Measurements from ENCODE around the gene PLD4.
"Not testable (repeated sequence)": the region's sequence is repeated elsewhere in the genome, so short reads cannot be mapped to it uniquely, and the experiment has no call there.

The PLD4 gene

DNA sequence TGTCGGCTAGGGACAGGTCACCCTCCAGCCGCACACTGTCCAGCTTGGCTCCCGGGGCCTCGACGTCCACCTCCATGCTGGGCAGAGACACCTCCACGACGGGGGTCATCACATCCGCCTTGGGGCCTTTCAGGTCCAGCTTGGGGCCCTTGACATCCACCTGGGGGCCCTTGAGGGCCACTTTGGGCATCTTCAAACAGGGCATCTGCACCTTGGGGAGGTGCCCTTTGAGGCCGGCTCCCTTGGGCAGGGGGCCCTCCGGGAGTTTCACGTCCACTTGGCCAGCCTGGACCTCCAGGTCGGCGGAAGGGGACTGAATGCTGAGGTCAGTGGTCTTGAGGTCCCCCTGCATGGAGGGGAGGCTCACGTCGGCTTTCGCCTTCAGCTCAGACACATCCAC lies 17.9 kb downstream of the PLD4 start:
- no peak for DNase-seq

DNA sequence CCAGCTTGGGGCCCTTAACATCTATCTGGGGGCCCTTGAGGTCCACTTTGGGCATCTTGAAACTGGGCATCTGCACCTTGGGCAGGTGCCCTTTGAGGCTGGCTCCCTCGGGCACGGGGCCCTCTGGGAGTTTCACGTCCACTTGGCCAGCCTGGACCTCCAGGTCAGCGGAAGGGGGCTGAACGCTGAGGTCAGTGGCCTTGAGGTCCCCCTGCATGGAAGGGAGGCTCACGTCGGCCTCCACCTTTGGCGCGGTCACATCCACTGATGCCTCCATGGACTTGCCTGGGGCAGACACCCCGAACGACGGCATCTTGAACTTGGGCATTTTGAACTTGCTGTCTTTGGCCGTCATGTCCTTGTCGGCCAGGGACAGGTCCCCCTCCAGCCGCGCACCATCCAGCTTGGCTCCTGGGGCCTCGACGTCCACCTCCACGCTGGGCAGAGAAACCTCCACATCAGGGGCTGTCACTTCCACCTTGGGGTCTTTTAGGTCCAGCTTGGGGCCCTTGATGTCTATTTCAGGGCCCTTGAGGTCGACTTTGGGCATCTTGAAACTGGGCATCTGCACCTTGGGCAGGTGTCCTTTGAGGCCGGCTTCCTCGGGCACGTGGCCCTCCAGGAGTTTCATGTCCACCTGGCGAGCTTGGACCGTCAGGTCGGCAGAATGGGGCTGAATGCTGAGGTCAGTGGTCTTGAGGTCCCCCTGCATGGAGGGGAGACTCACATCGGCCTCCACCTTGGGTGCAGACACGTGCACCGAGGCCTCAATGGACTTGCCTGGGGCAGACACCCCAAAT lies 18.7 kb downstream of the PLD4 start:
- not testable (repeated sequence) for DNase-seq

DNA sequence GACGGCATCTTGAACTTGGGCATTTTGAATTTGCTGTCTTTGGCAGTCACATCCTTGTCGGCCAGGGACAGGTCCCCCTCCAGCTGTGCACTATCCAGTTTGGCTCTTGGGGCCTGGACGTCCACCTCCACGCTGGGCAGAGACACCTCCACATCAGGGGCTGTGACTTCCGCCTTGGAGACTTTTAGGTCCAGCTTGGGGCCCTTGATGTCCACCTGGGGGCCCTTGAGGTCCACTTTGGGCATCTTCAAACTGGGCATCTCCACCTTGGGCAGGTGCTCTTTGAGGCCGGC lies 19.3 kb downstream of the PLD4 start:
- DNase-seq = not testable (repeated sequence)

GRCh38 chr14:104944436-104945205 lies 19.9 kb downstream of the PLD4 start:
- not testable (repeated sequence) for DNase-seq

- not testable (repeated sequence) for DNase-seq
Observed at GRCh38 chr14:104945266-104945665, 20.6 kb downstream of the PLD4 start.

- DNase-seq = not testable (repeated sequence)
Observed at GRCh38 chr14:104945986-104946965, 21.6 kb downstream of the PLD4 start.

DNA sequence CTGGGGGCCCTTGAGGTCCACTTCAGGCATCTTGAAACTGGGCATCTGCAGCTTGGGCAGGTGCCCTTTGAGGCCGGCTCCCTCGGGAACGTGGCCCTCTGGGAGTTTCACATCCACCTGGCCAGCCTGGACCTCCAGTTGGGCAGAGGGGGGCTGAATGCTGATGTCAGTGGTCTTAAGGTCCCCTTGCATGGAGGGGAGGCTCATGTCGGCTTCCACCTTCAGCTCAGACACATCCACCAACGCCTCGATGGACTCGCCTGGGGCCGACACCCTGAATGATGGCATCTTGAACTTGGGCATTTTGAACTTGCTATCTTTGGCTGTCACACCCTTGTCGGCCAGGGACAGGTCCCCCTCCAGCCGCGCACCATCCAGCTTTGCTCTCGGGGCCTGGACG lies 22.5 kb downstream of the PLD4 start:
- DNase-seq = not testable (repeated sequence)

DNA sequence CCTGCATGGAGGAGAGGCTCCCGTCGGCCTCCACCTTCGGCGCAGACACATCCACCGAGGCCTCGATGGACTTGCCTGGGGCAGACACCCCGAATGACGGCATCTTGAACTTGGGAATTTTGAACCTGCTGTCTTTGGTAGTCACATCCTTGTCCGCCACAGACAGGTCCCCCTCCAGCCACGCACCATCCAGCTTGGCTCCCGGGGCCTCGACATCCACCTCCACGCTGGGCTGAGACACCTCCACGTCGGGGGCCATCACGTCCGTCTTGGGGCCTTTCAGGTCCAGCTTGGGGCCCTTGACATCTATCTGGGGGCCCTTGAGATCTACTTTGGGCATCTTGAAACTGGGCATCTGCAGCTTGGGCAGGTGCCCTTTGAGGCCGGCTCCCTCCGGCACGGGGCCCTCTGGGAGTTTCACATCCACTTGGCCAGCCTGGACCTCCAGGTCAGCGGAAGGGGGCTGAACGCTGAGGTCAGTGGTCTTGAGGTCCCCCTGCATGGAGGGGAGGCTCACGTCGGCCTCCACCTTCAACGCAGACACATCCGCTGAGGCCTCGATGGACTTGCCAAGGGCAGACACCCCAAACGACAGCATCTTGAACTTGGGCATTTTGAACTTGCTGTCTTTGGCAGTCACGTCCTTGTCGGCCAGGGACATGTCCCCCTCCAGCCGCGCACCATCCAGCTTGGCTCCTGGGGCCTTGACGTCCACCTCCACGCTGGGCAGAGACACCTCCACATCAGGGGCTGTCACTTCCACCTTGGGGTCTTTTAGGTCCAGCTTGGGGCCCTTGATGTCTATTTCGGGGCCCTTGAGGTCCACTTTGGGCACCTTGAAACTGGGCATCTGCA lies 23.4 kb downstream of the PLD4 start:
- not testable (repeated sequence) for DNase-seq

DNA sequence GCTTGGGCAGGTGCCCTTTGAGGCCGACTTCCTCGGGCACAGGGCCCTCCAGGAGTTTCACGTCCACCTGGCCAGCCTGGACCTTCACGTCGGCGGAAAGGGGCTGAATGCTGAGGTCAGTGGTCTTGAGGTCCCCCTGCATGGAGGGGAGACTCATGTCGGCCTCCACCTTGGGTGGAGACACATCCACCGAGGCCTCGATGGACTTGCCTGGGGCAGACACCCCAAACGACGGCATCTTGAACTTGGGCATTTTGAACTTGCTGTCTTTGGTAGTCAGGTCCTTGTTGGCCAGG lies 24.0 kb downstream of the PLD4 start:
- no peak for DNase-seq

DNA sequence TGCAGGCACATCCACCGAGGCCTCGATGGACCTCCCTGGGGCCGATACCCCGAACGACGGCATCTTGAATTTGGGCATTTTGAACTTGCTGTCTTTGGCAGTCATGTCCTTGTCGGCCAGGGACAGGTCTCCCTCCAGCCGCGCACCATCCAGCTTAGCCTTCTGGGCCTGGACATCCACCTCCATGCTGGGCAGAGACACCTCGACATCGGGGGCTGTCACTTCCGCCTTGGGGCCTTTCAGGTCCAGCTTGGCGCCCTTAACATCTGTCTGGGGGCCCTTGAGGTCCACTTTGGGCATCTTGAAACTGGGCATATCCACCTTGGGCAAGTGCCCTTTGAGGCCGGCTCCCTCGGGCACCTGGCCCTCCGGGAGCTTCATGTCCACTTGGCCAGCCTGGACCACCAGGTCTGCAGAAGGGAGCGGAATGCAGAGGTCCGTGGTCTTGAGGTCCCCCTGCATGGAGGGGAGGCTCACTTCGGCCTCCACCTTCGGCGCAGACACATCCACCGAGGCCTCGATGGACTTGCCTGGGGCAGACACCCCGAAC lies 24.8 kb downstream of the PLD4 start:
- DNase-seq = not testable (repeated sequence)

- no peak for DNase-seq
Observed at GRCh38 chr14:104950021-104950420, 25.3 kb downstream of the PLD4 start.

DNA sequence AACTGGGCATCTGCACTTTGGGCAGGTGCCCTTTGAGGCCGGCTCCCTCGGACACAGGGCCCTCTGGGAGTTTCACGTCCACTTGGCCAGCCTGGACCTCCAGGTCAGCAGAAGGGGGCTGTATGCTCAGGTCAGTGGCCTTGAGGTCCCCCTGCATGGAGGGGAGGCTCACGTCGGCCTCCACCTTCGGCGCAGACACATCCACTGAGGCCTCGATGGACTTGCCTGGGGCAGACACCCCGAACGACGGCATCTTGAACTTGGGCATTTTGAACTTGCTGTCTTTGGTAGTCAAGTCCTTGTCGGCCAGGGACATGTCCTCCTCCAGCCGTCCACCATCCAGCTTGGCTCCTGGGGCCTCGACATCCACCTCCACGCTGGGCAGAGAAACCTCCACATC lies 26.0 kb downstream of the PLD4 start:
- not testable (repeated sequence) for DNase-seq

DNA sequence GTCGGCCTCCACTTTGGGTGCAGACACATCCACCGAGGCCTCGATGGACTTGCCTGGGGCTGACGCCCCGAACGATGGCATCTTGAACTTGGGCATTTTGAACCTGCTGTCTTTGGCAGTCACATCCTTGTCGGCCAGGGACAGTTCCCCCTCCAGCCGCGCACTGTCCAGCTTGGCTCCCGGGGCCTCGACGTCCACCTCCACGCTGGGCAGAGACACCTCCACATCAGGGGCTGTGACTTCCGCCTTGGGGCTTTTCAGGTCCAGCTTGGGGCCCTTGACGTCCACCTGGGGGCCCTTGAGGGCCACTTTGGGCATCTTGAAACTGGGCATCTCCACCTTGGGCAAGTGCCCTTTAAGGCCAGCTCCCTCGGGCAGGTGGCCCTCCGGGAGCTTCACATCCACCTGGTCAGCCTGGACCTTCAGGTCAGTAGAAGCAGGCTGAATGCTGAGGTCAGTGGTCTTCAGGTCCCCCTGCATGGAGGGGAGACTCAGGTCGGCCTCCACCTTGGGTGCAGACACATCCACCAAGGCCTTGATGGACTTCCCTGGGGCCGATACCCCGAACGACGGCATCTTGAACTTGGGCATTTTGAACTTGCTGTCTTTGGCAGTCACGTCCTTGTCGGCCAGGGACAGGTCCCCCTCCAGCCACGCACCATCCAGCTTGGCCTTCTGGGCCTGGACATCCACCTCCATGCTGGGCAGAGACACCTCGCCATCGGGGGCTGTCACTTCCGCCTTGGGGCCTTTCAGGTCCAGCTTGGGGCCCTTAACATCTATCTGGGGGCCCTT lies 27.4 kb downstream of the PLD4 start:
- DNase-seq = not testable (repeated sequence)

DNA sequence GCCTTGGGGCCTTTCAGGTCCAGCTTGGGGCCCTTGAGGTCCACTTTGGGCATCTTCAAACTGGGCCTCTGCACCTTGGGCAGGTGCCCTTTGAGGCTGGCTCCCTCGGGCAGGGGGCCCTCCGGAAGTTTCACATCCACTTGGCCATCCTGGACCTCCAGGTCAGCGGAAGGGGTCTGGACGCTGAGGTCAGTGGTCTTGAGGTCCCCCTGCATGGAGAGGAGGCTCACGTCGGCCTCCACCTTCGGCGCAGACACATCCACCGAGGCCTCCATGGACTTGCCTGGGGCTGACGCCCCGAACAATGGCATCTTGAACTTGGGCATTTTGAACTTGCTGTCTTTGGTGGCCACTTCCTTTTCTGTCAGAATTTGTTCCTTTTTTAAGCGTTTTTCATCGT lies 28.4 kb downstream of the PLD4 start:
- no peak for DNase-seq

DNA sequence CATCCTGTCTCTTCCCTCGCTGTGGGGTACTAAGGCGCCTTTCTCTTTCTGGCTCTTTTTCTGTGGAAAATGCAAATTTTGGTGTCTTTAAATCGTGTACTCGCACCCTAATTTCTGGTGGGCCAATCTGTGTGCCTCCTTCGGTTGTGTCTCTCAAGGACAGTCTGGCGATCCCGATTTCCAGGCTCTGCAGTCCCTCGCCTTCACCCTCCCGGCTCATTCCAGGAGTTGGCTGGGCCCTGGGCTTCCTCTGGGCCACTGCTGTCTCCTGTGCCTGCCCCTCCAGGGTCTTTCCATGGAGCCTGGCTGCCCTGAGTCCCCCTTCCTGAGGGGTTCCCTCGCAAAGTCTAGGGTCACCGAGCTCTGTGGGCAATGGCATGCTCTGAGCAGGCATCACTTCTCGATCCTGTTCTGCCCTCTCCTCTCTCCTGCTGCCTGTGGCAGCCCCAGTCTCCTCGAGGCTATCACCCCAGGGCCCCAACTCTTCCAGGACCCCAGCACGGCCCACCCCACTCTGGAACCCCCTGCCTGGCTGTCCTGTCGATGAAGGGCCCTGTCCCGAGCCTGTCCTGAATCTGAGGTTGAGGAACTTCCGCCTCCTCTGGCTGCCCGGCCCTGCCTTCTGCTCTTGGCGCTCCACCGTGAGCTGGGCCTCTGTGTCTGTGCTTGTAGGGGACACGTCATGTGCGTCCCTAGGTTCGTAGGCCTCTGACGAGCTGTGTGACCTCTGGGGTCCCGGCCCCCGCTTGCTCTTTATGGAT lies 29.4 kb downstream of the PLD4 start:
- no peak for DNase-seq

GRCh38 chr14:104954746-104955395 lies 30.2 kb downstream of the PLD4 start:
- no peak for DNase-seq

DNA sequence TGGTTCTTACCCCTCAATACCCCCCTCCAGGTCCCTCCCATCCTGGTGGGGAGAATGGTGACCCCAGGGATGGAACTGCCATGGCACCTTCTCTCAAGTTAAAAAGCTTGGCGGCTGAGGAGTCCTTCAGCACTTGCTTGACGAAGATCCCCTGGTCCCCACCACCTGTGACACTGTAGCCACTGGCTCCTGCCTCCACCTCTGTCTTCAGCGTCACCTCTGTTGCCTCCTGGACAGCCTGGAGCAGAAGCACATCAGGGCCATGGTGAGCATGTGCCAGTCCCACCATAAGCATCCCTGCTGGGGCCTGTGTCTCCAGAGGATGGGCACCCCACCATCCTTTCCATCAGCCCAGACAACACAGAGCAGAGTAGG lies 30.7 kb downstream of the PLD4 start:
- DNase-seq = no peak

- no peak for DNase-seq
Observed at GRCh38 chr14:104956290-104956890, 31.7 kb downstream of the PLD4 start.
